NOMO-1 treated with DMSO at 0.1 percent for 48 hours (cell line): ENCODE data around the gene PDZRN3.

Experiments
- DNase-seq: peaks from one replicate; lab custom pipeline; 2025; ENCODE audit not compliant: unreplicated experiment; lab: John Stamatoyannopoulos, UW

PDZRN3 gene

DNA sequence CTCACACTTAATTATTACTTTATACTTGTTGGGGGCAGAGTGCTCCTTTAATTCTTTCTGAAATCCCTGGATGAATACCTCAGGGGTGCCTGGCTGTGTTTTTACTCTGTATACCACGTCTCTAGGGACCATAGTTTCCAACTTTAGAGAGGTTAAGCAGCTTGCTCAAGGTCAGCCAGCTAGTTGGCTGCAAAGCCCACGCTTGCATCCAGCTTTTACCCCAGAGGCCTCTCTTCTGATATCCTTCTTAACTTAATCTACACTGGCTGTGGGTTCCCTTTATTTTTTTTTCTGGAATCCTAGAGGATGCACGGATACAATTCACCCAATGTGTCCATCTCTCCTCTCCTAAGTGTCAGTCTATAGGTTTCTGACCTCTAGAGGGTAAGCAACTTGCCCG lies 1.4 kb downstream of the PDZRN3 start:
- no peak for DNase-seq

DNA sequence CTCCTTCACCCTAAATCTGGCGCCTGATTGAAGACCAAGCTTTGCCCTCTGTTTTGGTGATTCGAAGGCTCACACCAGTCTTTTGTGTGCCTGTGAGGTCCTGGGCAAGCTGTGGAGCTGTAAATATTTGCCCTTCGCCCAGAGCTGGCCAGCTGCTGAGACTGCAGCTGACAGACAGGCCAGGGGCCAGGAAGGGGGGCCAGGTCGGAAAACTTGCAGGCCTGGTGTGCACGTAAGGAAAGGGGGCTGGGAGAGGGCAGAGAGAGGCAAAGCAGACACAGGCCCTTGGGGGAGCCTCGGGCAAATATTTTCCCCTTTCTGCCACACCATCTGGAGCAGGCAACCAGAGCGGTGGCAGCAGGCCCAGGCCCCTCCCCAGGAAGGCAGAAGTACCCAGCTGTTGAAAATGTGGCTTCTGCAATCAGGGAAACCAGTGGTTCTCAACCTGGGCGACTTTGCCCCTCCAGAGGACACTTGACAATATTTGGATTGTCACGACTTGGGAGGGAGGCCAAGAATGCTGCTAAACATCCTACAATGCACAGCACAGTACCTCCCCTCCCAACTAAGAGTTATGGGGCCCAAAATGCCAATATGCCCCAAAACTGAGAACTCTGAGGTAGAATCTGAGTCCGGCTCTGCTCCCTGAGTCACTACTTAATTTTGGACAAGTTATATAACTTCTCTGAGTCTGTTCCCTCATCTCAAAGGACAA lies 2.5 kb downstream of the PDZRN3 start:
- DNase-seq: no peak

DNA sequence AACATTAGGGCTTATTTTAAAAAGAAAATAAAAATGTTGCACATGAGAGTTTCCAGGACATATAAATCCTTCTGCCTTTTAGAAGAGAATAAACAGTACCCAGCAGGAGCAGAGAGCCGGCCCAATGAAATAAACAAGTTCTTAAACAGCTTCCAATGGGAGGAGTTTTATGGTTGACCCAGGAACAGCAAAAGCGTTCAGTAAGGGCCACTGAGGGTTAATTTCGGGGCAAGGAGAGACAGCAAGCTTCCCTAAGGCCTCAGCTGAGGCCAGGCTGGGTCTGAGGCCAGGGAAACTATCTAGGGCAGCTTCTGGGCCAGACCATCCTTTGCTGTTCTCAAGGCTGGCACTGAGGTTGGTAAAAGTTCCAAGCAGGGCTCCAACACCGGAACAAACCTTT lies 3.4 kb downstream of the PDZRN3 start:
- no peak for DNase-seq

DNA sequence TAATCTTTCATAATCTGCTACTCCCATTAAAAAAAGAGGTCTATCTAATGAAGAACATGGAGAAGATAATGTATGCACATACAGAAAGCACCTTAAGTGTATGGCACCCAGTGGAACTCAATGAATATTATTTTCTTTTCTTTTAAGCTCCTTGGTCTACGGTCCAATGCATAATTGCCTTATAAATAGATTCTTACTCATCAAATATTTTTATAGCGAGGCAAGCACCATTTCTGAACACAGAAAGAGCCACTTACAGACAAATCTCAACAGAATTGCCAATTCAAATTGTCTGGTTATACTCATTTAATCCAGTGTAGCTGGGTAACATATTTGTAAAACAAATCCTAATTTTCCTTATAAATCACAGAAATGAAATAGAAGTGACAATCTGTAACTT lies 6.3 kb downstream of the PDZRN3 start:
- no peak for DNase-seq

DNA sequence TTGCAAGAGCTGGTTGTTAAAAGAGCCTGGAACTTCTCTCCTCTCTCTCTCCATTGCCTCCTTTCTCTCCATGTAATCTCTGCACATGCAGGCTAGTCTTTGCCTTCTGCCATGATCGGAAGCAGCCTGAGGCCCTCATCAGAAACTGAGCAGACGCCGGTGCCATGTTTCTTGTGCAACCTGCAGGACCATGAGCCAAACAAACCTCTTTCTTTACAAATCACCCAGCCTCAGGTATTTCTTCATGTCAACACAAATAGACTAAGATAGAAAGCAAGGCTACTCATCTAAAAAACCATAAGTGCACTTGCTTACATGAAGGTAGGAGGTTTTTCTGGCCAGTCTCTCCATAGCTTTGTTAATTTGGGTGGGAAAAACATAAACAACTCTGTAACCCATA lies 8.7 kb downstream of the PDZRN3 start:
- DNase-seq: no peak

DNA sequence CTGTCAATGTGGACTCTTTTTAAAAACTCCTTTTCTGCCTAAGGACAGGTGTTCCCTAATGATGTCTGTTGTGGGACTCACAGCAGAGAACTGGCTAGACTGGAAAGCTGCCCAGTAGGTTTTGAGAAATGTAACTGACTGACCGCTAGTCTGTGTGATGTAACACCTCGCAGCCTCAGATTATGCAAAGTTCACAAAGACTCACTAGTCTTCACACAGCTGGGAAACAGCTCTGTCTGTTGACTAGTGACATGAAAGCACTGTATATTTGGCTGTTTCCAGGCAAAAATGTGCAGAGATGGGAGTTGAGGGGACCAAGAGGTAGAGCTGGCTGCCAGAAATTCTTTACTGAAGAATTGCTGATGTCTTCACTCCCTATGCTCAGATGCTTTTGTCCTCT lies 10.3 kb downstream of the PDZRN3 start:
- DNase-seq: no peak

DNA sequence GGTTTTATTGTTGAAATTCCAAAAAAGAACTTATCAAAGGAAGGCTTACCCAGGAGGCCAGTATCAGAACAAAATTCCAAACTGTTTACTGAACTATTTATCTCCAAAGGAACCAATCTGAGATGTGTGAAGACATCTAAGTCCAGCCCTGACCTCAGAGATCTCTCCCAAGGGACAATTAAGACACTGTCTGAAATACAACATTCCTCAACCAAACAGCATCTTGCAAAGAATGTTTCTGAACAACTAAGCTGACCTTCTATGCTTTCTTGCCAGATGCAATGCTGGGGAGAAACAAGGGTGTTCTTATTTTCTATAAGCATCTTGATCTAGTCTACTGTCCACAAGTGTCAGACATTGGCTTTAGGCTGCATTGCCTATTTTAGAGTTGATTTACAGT lies 13.6 kb downstream of the PDZRN3 start:
- no peak for DNase-seq

DNA sequence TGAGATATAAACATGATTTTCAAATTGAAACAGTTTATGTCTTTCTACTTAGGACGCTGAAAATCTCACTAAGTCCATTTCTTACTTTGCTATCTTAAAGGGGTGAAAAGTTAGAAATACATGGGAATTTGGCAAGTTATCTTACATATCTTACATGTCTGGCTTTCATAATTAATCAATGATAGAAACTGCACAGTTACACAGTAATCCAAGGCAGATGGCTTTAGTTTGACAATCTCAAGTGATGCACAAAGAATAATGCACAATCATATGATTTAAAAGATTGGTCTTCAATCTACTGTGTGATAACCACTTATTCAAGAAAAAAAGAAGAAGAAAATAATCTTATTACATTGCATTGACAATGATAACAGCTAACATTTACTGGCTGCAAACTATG lies 14.2 kb downstream of the PDZRN3 start:
- DNase-seq: no peak

DNA sequence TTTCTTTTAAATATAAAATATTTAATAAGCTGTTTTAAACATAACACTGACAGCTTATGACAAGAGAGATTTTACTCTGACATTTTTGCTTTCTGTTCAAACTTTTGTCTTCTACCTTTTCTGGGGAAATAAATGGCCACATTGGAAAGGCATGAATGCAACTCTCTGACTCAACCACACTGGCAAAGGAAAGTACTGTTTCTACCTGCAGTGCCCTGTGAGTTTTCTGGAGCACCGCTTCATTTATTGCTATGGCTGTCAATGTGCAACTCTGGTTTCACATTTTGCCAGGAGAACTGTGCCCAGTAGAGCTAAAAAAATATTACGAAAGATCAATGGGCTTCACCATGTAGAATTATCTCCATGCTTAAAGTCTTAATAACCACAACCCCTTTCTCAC lies 15.1 kb downstream of the PDZRN3 start:
- DNase-seq: no peak

DNA sequence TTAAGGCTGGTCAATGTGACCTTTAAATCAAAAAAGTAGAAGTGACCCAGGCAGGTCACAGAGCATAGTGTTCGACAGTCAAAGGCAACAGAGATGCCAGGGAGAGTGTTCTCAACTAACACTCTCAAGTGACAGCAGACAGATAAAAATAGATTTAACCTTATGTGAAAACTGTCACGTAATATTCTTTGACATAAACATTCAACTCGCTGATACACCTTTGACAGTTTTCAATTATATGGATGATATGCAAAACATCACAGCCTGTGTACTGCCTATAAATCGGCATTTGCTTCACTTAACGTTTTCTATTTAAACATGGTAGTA lies 15.5 kb downstream of the PDZRN3 start:
- no peak for DNase-seq

DNA sequence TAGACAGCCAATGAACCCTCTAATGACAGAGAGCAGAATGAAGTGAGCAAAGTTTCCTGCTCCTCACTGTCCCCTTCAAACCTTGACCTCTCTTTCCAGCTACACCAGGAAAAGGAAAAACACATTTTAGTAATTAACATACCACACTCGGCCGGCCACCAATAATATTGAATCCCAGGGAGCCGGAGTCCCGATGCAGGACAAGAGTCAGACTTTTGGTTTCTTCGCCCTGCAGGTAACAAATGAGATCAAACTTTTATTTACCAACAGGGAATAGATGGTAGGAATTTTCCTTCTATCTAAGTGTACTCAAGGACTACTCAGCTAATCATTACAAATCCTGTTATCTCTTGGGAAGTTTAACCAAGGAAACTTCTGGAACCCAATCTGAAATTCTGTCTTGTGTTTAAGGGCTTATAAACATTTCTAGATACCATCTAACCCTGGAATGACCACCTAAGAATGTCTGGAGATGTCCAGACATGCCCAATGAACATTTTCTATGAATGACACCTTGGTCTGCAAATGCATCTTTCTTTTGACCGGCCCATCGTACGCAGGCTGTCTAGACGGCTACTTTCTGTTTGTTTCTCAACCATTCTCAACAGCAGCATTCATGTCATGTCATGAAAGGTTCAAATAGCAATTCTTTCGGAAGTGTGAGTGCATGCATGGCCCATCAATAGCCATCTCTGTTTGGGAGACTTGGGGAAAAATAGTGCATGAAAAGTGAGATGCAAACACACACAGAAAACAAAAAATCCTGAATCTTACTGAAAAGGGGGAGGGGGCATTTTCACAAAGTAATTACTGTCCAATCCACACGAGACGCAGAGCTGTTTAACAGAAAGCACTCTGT lies 16.1 kb downstream of the PDZRN3 start:
- no peak for DNase-seq

DNA sequence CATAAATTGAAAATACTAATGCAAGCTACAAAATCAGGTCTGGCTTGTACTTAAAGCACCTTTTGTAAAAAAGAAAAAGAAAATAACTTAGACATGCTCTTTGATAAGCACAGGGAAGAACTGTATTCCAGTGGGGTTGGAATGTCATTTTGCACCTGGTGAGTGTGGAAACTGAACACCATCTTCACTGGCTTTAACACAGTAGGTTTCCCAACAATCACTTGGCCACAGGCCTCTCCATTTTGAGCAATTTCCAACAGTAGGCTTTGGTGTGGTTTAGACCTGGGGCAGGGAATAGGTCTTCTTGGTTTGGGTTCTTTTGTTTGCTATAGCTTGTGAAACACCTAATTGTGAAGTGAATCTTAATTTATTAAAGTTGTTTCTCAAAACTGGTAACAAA lies 18.9 kb downstream of the PDZRN3 start:
- no peak for DNase-seq

DNA sequence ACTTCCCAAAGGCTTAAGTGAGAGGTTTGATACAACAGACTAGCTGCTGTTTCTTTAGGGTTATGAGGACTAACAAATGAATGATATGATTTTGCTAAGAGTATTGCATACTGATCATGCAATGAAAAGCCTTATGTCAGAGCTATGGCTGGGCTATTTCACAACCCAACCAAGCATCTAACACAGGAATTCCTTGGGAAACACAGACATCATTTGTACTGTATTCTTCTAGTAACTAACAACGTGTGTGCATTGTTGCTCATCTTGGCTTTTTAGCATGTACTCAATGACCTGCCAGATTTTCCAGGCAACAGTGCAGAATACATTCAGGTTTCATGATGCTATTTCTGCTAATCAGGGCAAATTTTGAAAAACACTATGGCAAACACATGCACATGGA lies 19.3 kb downstream of the PDZRN3 start:
- DNase-seq: no peak

DNA sequence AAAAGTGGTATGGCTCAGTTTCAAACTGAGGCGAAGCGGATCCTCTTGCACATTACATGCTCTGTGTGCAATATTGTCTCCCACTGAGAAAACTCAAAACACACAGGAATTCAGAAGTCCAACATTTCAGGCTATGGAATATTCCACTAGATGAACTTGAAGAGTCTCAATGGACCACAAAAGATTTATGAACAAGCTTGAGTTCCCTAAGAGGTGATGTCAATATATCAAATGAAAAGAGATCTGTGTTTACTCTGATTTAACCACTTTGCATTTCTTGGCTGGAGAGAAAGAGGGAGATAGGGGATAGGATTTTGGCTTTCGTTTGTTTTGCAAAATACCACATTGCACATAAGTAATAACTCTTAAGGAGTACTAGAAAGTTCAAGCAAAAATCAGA lies 20.3 kb downstream of the PDZRN3 start:
- no peak for DNase-seq

DNA sequence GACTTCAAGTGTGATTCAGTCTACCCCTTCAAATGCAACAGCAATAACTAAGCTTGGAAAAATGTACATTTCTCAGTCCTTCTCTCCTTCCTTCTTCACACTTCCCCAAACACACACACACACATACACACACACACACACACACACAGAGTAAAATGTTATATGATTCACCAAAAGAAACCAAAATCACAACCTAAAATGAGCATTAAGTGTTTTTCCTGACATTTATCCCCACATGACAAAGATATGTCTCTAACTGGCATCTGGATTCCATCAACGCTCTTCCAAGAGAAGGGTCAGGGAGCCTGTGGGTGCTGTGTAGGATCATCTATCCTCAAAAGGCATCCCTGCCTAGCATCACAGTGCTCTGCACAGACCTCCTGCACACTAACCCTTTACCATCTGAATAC lies 21.0 kb downstream of the PDZRN3 start:
- DNase-seq: no peak

DNA sequence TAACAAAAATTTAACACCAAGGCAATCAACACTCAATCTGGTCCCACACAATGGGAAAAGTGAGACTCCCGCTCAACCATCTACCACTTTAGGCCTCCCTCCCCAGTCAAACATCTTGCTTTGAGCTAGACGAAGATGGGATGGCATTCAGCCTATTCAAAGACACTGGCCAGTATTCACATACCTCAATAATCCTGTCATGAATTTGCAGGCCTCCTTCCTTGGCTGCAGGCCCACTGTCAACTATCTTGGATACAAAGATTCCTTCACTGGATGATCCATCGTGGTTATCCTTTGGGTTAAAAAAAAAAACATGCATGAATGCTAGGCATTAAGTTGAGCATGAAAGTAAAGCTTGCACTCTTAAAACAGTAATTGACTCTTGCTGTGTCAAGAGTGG lies 22.6 kb downstream of the PDZRN3 start:
- no peak for DNase-seq

DNA sequence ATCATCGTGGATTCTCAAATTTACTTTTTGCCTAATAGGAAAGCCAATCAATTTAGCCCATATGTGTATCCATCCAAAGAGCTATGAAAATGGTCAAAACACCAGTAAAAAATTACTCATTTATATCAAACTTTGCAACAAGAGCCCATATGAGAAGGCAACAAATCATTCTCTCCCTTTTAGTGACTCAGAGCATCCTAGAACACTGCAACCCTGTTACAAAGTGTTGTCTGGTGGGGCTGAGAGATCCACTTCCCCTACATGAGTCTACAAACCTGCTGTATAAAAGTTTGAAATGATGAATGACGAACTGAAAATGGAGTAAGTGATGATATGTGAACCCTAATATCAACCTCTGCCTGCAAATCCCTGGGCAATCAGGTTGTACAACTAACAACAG lies 23.3 kb downstream of the PDZRN3 start:
- DNase-seq: no peak

DNA sequence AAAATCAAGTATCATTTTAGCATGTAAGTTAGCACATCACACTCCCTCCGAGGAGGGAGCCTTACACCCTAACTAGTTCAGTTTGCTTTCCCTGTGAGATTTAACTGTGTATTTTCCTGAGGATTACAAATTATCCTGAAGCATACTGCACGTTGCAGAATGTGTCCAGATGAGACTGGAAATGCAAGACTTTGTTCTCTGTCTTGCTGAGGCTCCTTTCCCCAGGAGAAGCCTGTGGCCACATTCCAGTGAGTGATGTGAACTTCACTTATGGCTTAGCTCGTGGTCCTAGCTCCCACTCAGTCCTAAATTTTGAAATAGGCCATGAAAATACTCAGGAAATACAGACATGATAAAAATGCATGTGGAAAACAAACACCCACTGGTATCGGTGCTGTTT lies 23.7 kb downstream of the PDZRN3 start:
- DNase-seq: no peak

DNA sequence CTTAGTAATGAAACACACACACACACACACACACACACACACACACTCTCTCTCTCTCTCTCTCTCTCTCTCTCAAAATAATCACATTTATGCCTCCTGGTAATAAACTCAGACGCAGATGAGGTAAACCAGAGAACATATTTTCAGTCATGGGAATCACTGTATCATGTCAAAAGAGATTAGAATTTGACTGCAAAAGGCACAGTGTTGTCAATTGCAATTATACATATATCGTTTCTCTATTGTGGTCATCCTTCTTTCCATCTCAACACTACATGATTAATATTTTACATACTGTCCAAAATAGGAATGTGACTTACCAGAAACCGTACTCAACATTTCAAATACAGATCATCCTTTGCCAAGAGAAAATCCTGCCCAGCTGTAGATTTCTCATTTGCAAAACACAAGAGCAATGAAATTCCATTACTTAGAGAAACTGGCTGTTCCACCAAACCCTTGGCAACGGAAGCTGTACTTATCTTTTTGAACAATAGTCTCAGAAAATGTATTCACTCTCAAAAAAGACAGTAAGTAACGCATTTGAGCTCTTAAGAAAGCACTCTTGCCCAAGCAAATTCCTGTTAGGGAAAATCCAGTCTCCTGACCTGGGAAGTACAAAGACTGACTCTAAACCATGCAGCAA lies 24.3 kb downstream of the PDZRN3 start:
- DNase-seq: no peak

DNA sequence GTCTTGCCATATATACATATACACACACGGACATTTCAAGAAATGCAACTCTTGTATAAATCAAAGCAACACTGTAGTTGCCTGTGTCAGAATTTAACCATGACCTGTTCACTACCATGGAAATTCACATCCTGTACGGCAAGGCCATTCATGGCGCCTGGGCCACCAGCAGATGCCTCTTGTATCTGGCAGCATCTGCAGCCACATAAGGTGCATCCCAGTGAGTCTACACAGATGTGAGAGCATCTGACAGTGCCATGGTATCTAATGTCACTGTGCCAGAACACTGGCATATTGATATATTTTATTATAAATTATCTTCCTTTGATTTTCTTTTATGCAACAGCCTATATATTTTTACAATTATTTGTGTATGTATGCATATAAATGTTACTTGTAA lies 25.1 kb downstream of the PDZRN3 start:
- DNase-seq: no peak

DNA sequence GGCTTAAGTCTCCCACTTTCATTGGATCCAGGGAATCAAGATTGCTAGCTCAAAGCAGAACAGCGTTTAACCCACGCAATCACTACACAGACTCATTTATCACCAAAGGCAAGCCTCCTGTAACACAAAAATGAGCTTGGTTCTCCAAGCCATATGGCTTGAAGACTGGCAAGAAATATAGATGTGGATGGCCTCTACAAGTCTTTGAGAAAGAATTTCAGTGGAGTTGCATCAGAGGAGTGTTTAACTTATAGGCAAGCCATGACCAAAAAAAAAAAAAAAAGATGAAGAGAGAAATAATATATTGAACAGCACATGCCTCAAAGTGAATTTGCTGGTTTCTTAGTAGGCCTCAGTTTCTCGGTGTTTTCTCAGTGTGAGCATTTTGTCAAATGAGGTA lies 27.3 kb downstream of the PDZRN3 start:
- no peak for DNase-seq
